ENCODE results near the gene CD209. TPM values are rescaled to one million over a fixed set of nuclear protein-coding genes. Genes with fewer than 3 reads are reported as not detected.

The CD209 gene
- total RNA-seq, 2 experiments from 2014 or later, result not detected

GRCh38 chr19:7742991-7743390, 4.3 kb downstream of the CD209 start:
- Mint-ChIP-seq H3K36me3 (ENCODE audit: low read depth) (no peaks in the 10 kb centered on the region), H3K27me3 (peaks cover 16% of the 10 kb centered on the region), H3K4me1 (ENCODE audit: low read depth) (no peaks in the 10 kb centered on the region), H3K9me3 (peaks cover 1% of the 10 kb centered on the region), H3K27ac (no peak overlapping the region), H3K4me3 (no peak overlapping the region)
- Histone ChIP-seq H3K36me3 (ENCODE audit: insufficient read depth, low read length) (no peaks in the 10 kb centered on the region), H3K27ac (ENCODE audit: low read depth in 1 of 2, low read length in 2 of 2) (no peak overlapping the region), H3K4me3 (ENCODE audit: low read length) (no peak overlapping the region), H3K9me3 (ENCODE audit: control insufficient read depth in 1 of 2, insufficient read depth in 1 of 2, low read length in 2 of 2) (no peaks in the 10 kb centered on the region), H3K27me3 (ENCODE audit: control insufficient read depth in 1 of 2, insufficient read depth in 2 of 2, low read length in 2 of 2) (no peaks in the 10 kb centered on the region), H3K4me1 (ENCODE audit: insufficient read depth, low read length) (no peaks in the 10 kb centered on the region)
- no peak for TF ChIP-seq CTCF (IDR thresholded peaks at IDR 0.05)
- ChIA-PET POLR2A (no interaction called here), CTCF (no interaction called here)
- DNase-seq (no peak), ATAC-seq (ENCODE audit: poor library complexity) (no peak)
- intact Hi-C loops (cut with DNase I, micrococcal nuclease), result no loop called here

GRCh38 chr19:7742575-7742974, 4.8 kb downstream of the CD209 start:
- Histone ChIP-seq H3K4me1 (ENCODE audit: insufficient read depth, low read length) (no peaks in the 10 kb centered on the region), H3K9me3 (ENCODE audit: control insufficient read depth in 1 of 2, insufficient read depth in 1 of 2, low read length in 2 of 2) (no peaks in the 10 kb centered on the region), H3K4me3 (ENCODE audit: low read length) (no peak overlapping the region), H3K27me3 (ENCODE audit: control insufficient read depth in 1 of 2, insufficient read depth in 2 of 2, low read length in 2 of 2) (no peaks in the 10 kb centered on the region), H3K27ac (ENCODE audit: low read depth in 1 of 2, low read length in 2 of 2) (no peak overlapping the region), H3K36me3 (ENCODE audit: insufficient read depth, low read length) (no peaks in the 10 kb centered on the region)
- no peak for ATAC-seq (ENCODE audit: poor library complexity)
- Mint-ChIP-seq H3K36me3 (ENCODE audit: low read depth) (no peaks in the 10 kb centered on the region), H3K9me3 (no peaks in the 10 kb centered on the region), H3K27me3 (peaks cover 13% of the 10 kb centered on the region), H3K27ac (no peak overlapping the region), H3K4me3 (no peak overlapping the region), H3K4me1 (ENCODE audit: low read depth) (no peaks in the 10 kb centered on the region)
- ChIA-PET CTCF (no interaction called here), POLR2A (no interaction called here)
- DNase-seq, result no peak
- no peak for TF ChIP-seq CTCF (IDR thresholded peaks at IDR 0.05)
- intact Hi-C loops (cut with DNase I, micrococcal nuclease), result no loop called here

GRCh38 chr19:7740682-7741054, 6.7 kb downstream of the CD209 start:
- ChIA-PET POLR2A (no interaction called here), CTCF (no interaction called here)
- no peaks in the 10 kb centered on the region for H3K4me1 Mint-ChIP-seq (ENCODE audit: low read depth)
- Histone ChIP-seq H3K36me3 (ENCODE audit: insufficient read depth, low read length) (no peaks in the 10 kb centered on the region), H3K27me3 (ENCODE audit: control insufficient read depth in 1 of 2, insufficient read depth in 2 of 2, low read length in 2 of 2) (no peaks in the 10 kb centered on the region), H3K9me3 (ENCODE audit: control insufficient read depth in 1 of 2, insufficient read depth in 1 of 2, low read length in 2 of 2) (no peaks in the 10 kb centered on the region), H3K4me3 (ENCODE audit: low read length) (no peak overlapping the region), H3K4me1 (ENCODE audit: insufficient read depth, low read length) (no peaks in the 10 kb centered on the region), H3K27ac (ENCODE audit: low read depth in 1 of 2, low read length in 2 of 2) (no peak overlapping the region)
- no peaks in the 10 kb centered on the region for H3K9me3 Mint-ChIP-seq
- H3K27ac Mint-ChIP-seq, result no peak overlapping the region
- no peak for TF ChIP-seq CTCF (IDR thresholded peaks at IDR 0.05)
- no peak overlapping the region for H3K4me3 Mint-ChIP-seq
- intact Hi-C loops (cut with DNase I, micrococcal nuclease), result no loop called here
- peaks cover 19% of the 10 kb centered on the region for H3K27me3 Mint-ChIP-seq
- ATAC-seq (ENCODE audit: poor library complexity), result no peak
- DNase-seq, result no peak
- H3K36me3 Mint-ChIP-seq (ENCODE audit: low read depth), result no peaks in the 10 kb centered on the region

All from CD4-positive, alpha-beta T cell (primary cell).